HepG2 (cell line): ENCODE measurements around the gene PIM1. TPM values are rescaled to one million over a fixed set of nuclear protein-coding genes. Genes with fewer than 3 reads are reported as not detected.

Experiments used
- polyA plus RNA-seq, 8 experiments: library from polyadenylated mRNA; depleted of rRNA in 3 of 8; stranded (reverse) in 7 of 8; unstranded in 1 of 8; fragments of >200 nt; fragmentation: Illumina TruSeq in 4 of 8; extraction: Trizol in 4 of 8; gene quantifications; 2 replicates each; pipeline versions ENCODE4 v1.2.1 to v1.2.3, GENCODE V29; 2011 to 2016; ENCODE audit warnings: low read depth in 4 of 8, missing spikeins in 1 of 8, mixed read lengths in 1 of 8; ENCODE audit not compliant: insufficient read depth in 1 of 8
- total RNA-seq, 5 experiments: library from RNA; depleted of rRNA; stranded (reverse); fragments of >200 nt; fragmentation: Illumina TruSeq; extraction: Trizol; gene quantifications; 2 replicates each; pipeline ENCODE4 v1.2.3, GENCODE V29; 2016; ENCODE audit warnings: low read depth in 1 of 5

The PIM1 gene
- total and polyA plus RNA-seq, 2 of the 13 experiments (the other 11 are each of a cell fraction or from before 2014, with no cell fraction given), result 29.4 to 117 TPM

Other genes starting within 250 kb of the PIM1 start
- gene PI16, start 215.4 kb upstream of the PIM1 start, total RNA-seq (2016; rRNA removed; fragmentation: Illumina TruSeq; extraction: Trizol), result not detected in 2 replicates
- not detected in 2 replicates for gene PI16, start 215.4 kb upstream of the PIM1 start, polyA plus RNA-seq (2011; rRNA removed)
- gene MTCH1, start 184.0 kb upstream of the PIM1 start, total RNA-seq (2016; rRNA removed; fragmentation: Illumina TruSeq; extraction: Trizol), result 115 and 144 TPM in 2 replicates
- gene MTCH1, start 184.0 kb upstream of the PIM1 start, polyA plus RNA-seq (2011; rRNA removed), result 86.2 and 96.1 TPM in 2 replicates
- not detected in 2 replicates for gene FGD2, start 164.5 kb upstream of the PIM1 start, total RNA-seq (2016; rRNA removed; fragmentation: Illumina TruSeq; extraction: Trizol)
- 0.03 TPM in 1 of 2 replicates, not detected in the other for gene FGD2, start 164.5 kb upstream of the PIM1 start, polyA plus RNA-seq (2011; rRNA removed)
- 12.9 and 15.5 TPM in 2 replicates for gene TBC1D22B, start 87.6 kb downstream of the PIM1 start, total RNA-seq (2016; rRNA removed; fragmentation: Illumina TruSeq; extraction: Trizol)
- 8.4 and 9.7 TPM in 2 replicates for gene TBC1D22B, start 87.6 kb downstream of the PIM1 start, polyA plus RNA-seq (2011; rRNA removed)
- gene TMEM217, start 88.0 kb downstream of the PIM1 start, total RNA-seq (2016; rRNA removed; fragmentation: Illumina TruSeq; extraction: Trizol), result 1.6 and 3.4 TPM in 2 replicates
- 1.8 and 2.3 TPM in 2 replicates for gene TMEM217, start 88.0 kb downstream of the PIM1 start, polyA plus RNA-seq (2011; rRNA removed)
- 47.6 and 65.7 TPM in 2 replicates for gene RNF8, start 183.8 kb downstream of the PIM1 start, total RNA-seq (2016; rRNA removed; fragmentation: Illumina TruSeq; extraction: Trizol)
- gene RNF8, start 183.8 kb downstream of the PIM1 start, polyA plus RNA-seq (2011; rRNA removed), result 18.1 and 21.8 TPM in 2 replicates